HG03442 (cell line): ENCODE results near the gene HOXB2.

ENCODE experiments used
- ATAC-seq: cut with Tn5 transposase; IDR thresholded peaks from one replicate; pipeline ENCODE4 v1.9.1; 2021; ENCODE audit warnings: mild to moderate bottlenecking, moderate library complexity; ENCODE audit not compliant: unreplicated experiment

Gene HOXB2

DNA sequence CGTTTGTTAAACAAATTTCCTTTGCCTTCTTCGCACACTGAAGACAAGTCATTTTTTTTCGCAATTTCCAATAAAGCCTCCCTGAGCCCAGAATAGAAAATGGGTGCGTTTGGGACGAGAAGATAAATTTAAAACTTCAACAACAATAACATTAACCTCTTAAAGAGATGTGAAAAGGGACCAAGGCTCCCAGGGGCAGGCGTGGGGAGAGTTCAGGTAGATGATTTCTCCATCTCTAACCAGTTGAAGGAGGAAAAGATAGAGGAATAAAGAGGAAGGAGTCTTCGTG is 34.5 kb upstream of the HOXB2 start:
- no peak for ATAC-seq

- ATAC-seq, result no peak
Measured at GRCh38 chr17:48578616-48579470, 33.9 kb upstream of the HOXB2 start.

- ATAC-seq, result no peak
Measured at GRCh38 chr17:48577946-48578615, 33.2 kb upstream of the HOXB2 start, which contains the start of gene HOXB4. Gene HOXB4 (minus strand): TSS chr17:48578350. CDS start chr17:48578319, 31 bp downstream.

- ATAC-seq, result no peak
Measured at GRCh38 chr17:48577330-48577945, 32.5 kb upstream of the HOXB2 start.

DNA sequence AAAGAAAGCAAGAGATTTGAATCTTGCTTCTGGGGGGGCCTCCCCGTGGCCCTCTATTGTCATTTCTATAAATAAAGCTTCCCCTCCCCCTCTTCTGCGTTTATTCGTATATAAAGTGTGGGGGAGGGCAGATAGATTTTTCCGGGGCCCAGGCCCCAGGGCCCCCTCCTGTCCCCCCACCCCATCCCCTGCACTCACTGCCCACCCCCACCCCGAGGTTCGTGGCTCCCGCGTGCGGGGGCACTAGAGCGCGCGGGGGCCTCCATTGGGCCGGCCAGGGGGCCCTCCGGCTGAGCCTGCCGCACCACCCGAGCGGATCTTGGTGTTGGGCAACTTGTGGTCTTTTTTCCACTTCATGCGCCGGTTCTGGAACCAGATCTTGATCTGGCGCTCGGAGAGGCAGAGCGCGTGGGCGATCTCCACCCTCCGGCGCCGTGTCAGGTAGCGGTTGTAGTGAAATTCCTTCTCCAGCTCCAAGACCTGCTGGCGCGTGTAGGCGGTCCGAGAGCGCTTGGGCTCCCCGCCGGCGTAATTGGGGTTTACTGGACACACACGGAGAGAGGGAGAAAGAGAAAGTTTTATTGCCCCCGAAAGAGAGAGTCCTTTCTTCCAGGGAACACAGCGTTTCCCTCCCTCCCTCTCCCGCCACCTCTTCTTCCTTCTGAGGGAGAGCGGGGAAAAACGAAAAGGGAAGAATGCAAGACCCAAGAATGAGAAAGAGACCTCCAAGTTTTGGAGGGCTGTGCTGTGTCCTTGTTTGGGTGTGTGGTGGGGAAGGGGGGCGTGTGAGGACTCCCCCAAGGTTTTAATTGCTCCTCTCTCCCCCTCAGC is 31.8 kb upstream of the HOXB2 start:
- no peak for ATAC-seq

- no peak for ATAC-seq
Measured at GRCh38 chr17:48575673-48576478, 31.0 kb upstream of the HOXB2 start.

DNA sequence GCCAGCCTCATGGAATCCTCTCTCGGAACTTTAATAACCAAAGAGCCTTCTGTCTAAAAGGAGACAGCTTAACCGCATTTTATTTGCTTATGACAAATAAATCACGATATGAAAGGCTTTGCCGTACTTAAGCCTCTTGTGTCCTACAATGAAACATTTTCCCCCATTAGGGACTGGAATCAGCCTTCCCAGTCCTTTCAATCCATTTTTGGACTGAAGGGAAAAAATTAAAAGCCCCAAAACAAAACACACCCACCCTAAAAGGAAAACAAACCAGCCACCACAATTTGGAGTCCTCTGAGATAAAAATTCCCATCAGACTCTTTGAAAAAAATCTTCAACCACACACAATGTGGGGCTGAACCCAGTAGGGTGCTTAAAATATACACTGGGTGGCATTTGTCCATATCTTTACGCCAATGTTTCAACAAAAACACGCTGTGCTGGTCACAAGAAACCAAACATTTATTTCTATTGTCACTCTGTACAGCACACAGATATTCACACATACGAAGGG is 30.2 kb upstream of the HOXB2 start:
- ATAC-seq, result no peak

- no peak for ATAC-seq
Measured at GRCh38 chr17:48574505-48575065, 29.7 kb upstream of the HOXB2 start.

DNA sequence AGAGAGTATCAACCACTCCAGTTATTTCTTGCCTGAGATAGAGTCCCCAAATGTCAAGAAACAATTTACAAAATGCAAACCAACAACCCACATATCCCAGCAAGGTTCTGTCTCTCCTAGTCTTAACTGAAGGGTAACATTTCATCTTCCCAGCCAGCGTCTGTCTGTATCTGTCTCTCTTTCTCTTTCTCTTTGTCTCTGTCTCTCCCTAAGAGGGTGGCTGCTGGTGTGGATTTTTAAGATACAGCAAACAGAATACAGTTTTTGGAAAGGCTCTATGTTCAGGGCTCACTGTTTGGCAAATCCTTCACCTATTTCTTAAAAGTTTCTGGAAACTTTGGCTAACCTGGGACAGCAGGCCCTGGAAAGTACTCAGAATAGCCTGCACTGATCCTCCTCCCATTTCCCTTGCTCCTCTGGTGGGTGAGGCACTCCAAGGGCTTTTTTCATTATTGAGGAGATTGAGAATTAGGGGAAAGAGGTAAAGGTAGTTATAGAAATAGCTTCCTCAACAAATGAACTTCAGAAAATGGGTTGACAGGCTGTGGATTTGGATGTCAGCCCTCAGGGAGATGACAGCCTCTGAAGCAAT is 27.0 kb upstream of the HOXB2 start:
- ATAC-seq, result no peak

DNA sequence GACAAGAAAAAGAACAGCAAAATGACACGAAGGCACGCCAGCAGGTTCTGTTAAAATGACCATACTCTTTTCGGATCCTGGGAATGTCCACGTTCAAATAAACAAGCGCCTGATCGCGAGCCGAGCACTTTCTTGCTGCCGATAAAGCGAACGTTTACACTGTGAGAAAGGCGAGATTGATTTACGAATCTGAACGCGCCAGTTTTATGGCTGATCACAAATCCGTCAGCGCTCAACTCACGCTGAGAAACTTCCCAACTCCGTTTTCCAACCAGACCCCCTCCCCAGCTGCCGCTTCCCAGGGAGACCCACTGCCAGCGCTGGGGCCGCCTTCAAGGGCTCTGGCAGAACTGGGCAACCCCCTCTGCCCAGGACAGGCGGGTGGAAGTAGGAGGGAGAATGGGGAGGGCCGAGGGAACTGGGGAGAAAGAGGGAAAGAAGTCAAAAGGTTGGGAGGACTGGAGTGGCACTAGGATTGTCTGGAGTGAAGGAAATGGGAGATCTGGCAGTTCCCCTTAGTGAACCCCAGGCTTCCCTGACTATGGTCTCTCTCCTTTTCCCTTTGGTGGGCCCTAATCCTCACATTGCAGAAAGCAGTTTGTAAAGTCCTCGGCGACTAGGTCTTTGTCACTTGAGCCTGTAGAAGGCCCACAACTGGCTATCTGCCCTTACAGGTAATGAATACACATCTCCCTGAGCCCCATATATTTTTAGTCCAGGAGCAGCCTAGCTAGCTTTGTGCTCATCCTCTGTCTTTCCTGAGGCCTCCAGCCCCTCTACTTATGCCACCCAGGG is 26.3 kb upstream of the HOXB2 start:
- ATAC-seq, result no peak

GRCh38 chr17:48570325-48571023 is 25.6 kb upstream of the HOXB2 start:
- no peak for ATAC-seq

DNA sequence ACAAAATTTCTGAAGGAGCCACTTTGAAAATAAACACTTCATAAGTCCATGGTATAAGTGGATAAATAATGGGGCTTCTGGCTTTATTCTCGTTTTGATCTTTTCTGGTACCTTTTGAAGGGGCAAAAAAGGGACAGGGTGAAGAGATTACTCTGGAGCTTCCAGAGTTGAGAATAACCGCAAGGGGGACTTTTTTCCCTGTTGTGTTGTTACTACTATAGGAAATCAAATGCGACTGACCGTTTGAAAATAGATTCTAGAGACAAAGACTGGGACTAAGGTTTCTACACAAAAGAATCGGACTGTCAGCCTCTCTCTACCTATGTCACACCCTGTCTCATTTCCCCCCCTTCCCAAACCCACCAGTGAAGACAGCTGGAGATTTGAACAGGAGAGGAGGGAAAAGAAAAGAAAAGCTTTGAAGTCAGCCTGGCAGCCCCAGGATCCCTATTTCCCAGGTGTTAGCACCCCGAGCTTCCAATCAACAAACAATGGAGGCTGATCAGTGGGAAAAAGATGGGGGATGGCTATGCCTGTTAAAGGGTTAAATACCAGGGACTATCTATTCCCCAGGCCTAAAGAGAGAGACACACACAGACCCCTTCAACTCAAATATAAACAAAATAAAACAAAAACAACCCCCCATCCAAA is 24.9 kb upstream of the HOXB2 start:
- no peak for ATAC-seq

- ATAC-seq, result no peak
Measured at GRCh38 chr17:48569240-48569582, 24.3 kb upstream of the HOXB2 start.

GRCh38 chr17:48568499-48569239 is 23.8 kb upstream of the HOXB2 start:
- no peak for ATAC-seq

DNA sequence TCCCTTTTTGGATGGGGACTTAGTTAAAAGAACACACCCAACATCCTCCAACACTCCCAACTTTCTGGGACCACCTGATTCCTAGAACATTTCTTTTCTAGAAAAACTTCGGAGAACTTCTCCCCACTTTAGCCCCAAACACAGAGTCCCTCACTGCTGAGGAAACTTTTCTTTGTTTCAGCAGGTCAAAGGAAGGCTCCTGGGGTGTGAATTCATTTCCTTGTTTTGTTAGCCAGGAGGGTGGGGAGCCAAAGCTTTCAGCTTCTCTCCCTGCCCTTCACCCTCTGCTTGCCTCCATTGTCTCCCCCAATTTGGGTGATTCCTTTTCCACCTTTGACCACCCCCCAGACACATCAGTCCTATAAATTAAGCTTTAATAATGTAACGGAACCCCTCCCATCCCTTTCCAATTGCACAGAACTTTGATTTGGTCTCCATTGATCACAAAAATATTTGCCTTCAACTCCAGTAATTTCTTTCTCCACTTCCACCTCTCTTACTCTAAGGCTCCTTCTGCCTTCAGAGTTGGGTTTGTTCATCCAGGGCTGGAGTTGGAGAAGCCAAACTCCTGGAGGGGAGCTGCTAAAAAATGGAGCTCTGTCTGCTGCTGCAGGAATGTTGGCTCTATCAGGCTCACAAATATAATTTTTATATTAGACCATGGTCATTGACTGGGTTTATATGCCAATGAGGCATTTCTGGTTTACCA is 22.9 kb upstream of the HOXB2 start:
- ATAC-seq, result no peak

GRCh38 chr17:48567209-48567608 is 22.3 kb upstream of the HOXB2 start:
- no peak for ATAC-seq
